WERI-Rb-1 (cell line): ENCODE results near the gene SUSD2.

Source experiments
- DNase-seq: peaks from one replicate; pipeline ENCODE4 v3.0.0-alpha.2; 2020
- H3K27ac ChIP-seq: fragments of 250-450 bp; sonication (Bioruptor Pico); 2 replicates; pipeline ENCODE4 v1.5.1; 2020; ENCODE audit warnings: mild to moderate bottlenecking, moderate library complexity
- H3K27me3 ChIP-seq: fragments of 250-450 bp; sonication (Bioruptor Pico); 2 replicates; pipeline ENCODE4 v1.5.1; 2021; ENCODE audit warnings: mild to moderate bottlenecking, low read depth, moderate library complexity; ENCODE audit not compliant: insufficient read depth, severe bottlenecking
- H3K36me3 ChIP-seq: fragments of 250-450 bp; sonication (Bioruptor Pico); 2 replicates; pipeline ENCODE4 v1.5.1; 2020; ENCODE audit warnings: mild to moderate bottlenecking, moderate library complexity
- H3K4me3 ChIP-seq: 2 replicates; pipeline ENCODE4 v1.5.1; 2011; ENCODE audit warnings: low read depth, mild to moderate bottlenecking, control low read depth, low read length
- H3K9me3 ChIP-seq: fragments of 250-450 bp; sonication (Bioruptor Pico); 2 replicates; pipeline ENCODE4 v1.5.1; 2021; ENCODE audit warnings: mild to moderate bottlenecking, moderate library complexity; ENCODE audit not compliant: severe bottlenecking
- TF ChIP-seq, protein P1 (sequence below): IDR thresholded peaks from 2 replicates; pipeline ENCODE4 v1.5.1; 2011; ENCODE audit warnings: low read depth, mild to moderate bottlenecking, control low read depth, inconsistent platforms, low read length

SUSD2 gene

DNA sequence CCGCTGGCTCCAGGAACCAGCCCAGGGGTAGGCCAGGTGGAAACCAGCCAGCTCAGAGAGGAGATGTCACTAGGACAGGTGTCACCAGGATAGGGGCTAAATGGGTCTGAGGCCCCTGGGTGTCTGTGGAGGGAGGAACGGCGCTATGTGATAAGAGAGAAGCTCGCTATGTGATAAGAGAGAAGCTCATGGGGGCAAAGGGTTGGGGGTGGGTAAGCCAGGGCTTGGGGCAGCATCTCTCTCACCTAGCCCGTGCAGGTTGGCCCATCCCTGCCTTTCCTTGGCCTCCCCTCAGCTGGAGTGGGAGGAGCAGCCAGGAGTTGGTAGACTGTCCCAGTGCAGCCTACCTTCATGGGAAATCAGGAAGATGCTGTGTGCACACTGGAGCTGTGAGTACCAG, 26.5 kb upstream of the SUSD2 start:
- no peak for DNase-seq
- Histone ChIP-seq H3K9me3 (no peaks in the 10 kb centered on the region), H3K27ac (no peak overlapping the region), H3K27me3 (no peaks in the 10 kb centered on the region), H3K4me3 (no peak overlapping the region), H3K36me3 (peaks cover 22% of the 10 kb centered on the region)
- TF ChIP-seq, protein P1, sequence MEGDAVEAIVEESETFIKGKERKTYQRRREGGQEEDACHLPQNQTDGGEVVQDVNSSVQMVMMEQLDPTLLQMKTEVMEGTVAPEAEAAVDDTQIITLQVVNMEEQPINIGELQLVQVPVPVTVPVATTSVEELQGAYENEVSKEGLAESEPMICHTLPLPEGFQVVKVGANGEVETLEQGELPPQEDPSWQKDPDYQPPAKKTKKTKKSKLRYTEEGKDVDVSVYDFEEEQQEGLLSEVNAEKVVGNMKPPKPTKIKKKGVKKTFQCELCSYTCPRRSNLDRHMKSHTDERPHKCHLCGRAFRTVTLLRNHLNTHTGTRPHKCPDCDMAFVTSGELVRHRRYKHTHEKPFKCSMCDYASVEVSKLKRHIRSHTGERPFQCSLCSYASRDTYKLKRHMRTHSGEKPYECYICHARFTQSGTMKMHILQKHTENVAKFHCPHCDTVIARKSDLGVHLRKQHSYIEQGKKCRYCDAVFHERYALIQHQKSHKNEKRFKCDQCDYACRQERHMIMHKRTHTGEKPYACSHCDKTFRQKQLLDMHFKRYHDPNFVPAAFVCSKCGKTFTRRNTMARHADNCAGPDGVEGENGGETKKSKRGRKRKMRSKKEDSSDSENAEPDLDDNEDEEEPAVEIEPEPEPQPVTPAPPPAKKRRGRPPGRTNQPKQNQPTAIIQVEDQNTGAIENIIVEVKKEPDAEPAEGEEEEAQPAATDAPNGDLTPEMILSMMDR = no peak

DNA sequence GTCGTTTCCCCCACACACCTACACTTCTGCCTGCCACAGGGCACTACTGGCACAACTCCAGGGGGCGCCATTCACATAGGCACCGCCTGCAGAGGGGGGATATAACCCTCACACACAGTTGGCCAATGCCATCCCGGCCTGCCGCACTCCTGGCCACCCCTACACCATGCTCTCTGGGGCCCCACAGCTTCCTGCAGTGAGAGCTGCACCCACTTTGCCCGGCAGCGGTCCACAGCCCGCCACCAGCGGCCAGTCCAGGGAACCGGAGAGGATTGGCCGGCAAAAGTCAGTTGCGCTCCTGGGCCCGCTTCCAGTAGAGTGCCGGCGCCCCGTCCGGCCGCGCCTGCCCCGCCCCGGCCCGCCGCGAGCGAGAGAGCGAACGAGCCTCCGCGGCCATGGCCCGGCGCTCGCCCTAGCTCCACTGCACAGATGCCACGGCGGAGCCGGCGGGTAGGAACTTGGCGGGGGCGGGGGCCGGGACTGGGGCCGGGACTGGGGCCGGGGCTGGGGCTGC, 25.6 kb upstream of the SUSD2 start:
- no peaks in the 10 kb centered on the region for H3K9me3 ChIP-seq
- H3K27ac ChIP-seq = no peak overlapping the region; the same call in 1 of the 2 replicates
- peaks cover 24% of the 10 kb centered on the region for H3K36me3 ChIP-seq
- DNase-seq = peak; percentile 30
- TF ChIP-seq, protein P1 = peak; percentile 49
- no peaks in the 10 kb centered on the region for H3K27me3 ChIP-seq
- H3K4me3 ChIP-seq = peak overlapping the region; percentile 41

DNA sequence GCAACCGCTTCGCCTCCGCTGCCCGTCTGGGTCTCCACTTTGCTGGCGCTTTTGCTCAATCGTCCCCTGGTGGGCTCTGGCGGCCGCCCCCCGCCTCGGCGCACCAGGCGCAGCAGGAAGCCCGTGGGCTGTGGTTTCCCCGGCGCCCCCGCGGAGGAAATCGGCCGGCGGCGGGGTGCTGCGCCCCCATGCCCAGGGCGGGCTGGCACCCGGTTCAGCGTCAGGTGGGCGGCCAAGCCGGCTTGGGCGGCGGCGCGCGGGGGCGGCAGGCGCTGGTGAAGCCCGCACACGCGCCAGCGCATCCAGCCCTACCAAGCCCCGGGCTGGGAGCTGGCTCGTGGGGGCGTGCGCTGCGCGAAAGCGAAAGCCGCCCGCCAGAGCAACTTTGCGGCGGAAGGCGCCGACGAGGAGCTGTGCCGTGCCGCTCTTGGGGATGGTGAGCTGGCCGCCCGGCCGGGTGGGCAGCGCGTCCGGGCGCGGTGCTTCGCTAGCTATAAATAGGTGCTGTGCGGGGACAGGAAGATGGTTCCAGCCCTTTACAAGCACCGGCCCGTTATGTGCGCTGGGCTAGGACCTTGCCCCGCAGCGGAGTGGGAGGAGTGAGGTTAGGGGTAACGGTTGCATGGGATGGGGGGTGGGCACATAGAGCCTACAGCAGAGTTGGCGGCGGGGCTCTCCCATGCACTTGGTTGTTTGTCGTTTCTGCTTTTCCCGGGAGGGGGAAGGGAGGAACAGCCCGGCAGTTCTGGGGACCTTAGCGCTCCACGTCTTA, 25.0 kb upstream of the SUSD2 start:
- Histone ChIP-seq H3K9me3 (no peaks in the 10 kb centered on the region), H3K27ac (peak overlapping the region; percentile 81), H3K4me3 (peak overlapping the region; percentile 41), H3K36me3 (peaks cover 29% of the 10 kb centered on the region), H3K27me3 (no peaks in the 10 kb centered on the region)
- no peak for DNase-seq
- TF ChIP-seq, protein P1 = no peak

DNA sequence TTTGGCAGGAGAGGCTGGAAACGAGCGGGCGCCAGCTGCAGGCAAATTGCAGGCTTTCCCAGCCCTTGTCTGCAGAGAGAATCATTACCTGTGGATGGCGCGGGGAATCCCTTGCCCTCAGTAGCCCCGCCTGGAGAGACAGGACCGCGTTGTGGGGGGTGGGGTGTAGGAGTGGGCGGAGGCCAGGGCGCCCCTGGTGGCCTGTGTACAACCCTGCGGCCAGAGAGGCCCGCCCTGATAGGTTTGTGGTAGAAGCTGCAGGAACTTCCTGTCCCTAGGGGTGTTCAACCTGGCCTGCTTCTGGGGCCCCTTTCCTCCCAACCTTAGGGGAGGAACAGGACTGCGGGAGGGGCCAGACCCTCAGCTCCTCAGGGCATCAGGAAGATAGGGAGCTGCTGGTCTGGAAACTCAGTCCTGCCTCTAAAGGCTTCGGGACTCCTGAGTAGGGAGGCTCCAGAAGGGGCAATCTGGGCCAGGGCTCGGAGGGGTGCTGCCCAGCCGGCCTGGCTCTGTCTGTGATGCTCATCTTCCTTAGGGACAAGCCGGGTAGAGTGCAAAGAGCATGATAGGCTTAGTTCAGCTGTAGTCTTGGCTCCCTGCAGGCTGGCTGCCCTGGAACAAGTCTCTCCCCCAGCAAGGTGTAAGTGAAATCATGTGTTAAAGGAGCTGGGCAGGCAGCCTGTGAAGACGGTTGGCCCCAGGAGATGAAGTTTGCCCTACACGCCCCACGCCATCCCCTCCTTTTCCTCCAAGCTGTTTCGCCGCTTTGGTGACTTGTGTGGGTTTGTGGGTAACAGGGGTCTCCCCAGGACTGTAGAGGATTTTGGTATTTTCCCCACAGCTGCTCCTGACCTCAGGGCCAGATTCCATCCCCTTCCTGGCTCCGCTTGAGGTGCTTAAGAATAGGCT, 24.1 kb upstream of the SUSD2 start:
- H3K27me3 ChIP-seq = no peaks in the 10 kb centered on the region
- peak overlapping the region; percentile 41 for H3K4me3 ChIP-seq
- peaks cover 33% of the 10 kb centered on the region for H3K36me3 ChIP-seq
- no peaks in the 10 kb centered on the region for H3K9me3 ChIP-seq
- peak overlapping the region; percentile 81 for H3K27ac ChIP-seq
- DNase-seq = peak; percentile 96
- TF ChIP-seq, protein P1 = peak; percentile 92

DNA sequence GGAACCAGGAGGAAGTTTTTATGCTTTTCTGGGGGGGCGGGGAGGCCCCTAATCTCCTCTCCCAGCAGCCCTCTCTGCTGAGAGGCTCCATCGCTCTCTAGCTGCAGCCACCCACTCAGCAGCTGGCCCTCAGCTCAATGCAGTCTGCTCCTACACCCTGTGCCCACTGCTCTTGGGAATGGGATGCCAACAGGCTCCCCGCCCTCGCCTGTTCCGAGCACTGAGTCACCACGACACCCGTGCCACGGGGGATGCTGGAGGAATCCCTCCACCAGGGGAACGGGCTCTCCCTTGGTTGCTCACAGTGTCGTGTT, 23.5 kb upstream of the SUSD2 start:
- no peaks in the 10 kb centered on the region for H3K9me3 ChIP-seq
- TF ChIP-seq, protein P1 = no peak
- peak overlapping the region; percentile 81 for H3K27ac ChIP-seq
- H3K4me3 ChIP-seq = no peak overlapping the region
- H3K27me3 ChIP-seq = no peaks in the 10 kb centered on the region
- DNase-seq = peak; percentile 63
- H3K36me3 ChIP-seq = peaks cover 33% of the 10 kb centered on the region
